Stimulated activated CD8-positive, alpha-beta memory T cell treated with anti-CD3 and anti-CD28 coated beads, Interleukin-4, amount 100 ng/mL, for 4 hours (primary cell): ENCODE results near the gene MEN1.

ENCODE experiments used
- DNase-seq, 2 donors: peaks; one replicate each; pipeline ENCODE4 v3.0.0-alpha.2; 2020; ENCODE audit warnings: low read depth in 2 of 2, low spot score in 1 of 2

Gene MEN1

GRCh38 chr11:64765851-64766665, 44.3 kb downstream of the MEN1 start:
- no peak for DNase-seq

DNA sequence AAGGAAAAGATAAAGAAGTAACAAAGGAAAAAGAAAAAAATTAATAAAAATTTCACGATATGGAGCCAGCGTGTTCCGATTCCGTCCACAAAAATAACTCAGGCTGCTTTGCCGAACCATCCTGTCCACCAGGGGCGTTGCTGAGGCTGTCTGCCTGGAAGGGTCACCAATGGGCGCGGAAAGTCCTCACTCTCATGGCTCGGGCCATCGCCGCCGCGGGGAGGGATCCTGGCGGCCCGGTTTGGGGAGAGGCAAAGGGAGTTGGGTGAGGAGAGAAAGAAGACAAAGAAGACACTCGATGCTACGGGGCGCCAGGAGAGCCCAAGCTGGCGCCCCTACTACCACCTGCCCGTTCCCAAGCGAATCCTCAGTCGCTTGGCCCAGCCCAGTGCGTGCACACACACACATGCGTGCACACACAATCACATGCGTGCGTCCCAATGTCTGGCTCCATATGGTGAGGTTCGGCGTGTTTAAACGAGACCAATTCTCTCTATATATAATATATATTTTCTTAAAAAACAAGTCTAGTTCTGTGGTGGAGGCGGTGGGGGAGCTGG, 45.0 kb downstream of the MEN1 start:
- no peak for DNase-seq

- no peak for DNase-seq
These were observed 45.6 kb downstream of the MEN1 start for GRCh38 chr11:64764753-64765152.

DNA sequence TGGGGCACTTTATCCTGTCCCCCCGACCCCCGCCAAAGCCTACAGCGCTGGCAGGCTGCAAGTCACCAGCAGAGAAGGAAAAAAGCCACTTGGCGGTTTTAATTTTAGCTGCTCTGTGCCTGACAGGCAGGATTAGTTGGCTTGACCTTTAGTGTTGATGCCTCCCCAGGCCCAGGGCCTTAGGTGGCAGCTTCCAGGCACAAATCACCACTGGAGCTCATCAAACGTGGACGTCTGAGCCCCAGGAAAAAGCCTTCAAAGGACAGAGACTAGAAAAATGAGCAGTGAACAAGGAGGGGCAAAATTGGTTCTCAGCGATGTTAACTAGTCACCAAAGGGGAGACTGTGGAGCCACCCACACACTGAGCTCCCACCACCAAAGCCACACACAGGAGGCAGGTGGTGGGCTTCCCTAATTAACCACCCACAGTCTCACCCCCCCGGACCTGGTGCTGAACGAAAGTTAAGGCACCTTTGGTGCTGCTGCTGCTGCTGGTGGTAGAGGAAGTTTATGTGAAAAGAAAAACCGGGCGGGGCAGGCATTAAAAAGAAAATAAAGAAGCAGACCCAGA, 46.2 kb downstream of the MEN1 start:
- peak; percentile 39 to 65 for DNase-seq

GRCh38 chr11:64763526-64764039, 46.8 kb downstream of the MEN1 start:
- no peak for DNase-seq

DNA sequence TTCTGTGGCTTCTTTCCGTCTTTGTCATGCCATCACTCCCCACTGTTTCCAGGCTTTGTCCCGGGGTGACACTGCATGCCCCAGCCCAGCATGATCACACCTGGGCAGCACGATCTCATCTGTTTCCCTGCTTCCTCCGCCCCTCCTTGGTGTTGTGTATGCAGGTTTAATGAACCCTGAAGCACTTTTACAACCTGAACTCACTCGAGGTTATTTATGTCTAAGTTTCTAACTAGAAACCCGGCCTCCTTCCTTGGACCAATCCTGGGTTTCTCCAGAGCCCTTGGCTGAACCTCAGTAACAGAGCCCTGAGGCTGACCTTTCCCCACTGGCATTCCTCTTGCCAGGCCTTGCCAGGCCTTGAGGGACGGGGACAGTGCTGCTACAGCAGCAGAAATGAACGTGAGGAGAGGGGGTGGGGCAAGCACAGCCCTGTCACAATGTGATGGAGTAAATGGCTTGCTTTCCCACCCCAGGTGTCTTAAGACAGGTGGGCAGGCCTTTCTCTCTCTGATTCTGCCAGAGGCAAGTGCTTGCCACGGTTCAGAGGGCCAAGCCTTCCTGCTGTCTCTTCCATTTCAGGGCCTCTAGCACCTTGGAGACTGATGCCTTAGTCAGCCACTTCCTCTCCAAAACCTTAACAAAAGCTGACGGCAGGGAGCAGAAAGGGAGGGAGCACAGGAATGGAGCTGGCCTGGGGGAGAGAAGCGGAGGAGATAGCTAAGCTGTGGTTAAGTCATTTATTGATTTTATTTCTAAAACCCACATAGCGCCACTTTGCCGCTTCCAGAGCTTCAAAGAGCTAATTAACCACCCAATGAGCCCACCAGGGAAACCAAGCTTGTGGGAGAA, 47.5 kb downstream of the MEN1 start:
- no peak for DNase-seq

- DNase-seq, result no peak
These were observed 48.1 kb downstream of the MEN1 start for GRCh38 chr11:64762277-64762673.

- no peak for DNase-seq
These were observed 49.5 kb downstream of the MEN1 start for GRCh38 chr11:64760759-64761420.

DNA sequence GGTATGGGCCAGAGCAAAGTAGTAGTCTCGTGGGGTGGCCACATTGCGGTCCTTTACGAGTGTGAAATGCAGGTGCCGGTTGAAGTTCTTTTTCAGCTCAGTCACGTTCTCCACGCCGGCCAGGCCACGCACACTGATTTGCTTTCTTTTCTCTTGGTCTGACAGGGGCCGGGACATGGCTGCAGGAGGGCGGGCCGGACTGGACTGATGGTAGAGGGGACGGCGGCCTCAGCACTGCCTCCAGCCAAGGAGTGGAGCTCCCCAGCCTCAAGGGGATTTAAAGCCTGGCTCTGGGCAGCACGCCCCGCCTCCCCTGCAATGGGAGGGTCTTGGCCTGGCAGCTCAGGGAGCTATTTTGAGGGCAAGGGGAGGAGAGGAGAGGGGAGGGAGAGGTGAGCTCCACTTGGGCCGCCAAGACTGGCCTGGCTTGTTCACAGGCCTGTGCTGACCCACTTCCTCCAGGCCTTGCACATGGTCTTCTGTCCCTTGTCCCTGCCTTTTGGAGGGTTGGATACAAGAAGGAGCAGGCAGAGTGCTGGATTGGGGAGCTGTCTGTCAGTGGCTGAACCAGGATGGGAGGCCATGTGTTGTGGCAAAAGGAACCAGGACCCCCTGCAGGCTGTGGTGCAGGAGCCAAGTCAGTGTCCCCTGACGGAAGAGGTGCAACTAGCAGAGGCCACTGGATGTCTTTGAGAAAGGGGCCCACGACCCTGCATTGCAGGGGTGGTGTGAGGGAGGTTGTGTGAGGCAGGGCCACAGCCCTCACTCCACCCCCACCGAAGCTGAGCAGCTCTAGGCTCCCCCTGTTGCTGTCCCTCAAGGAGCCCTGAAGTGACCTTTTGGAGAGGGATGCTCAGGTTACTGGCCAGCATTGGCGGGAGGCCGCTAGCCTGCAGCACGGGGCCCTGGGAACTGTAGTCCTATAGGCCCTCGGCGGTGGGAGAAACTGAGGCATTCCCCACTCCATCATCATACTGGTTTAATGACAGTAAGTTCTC, 50.3 kb downstream of the MEN1 start, which contains the start of gene PYGM:
PYGM (minus strand) TSS at position 253 of the 998 bp plus-strand sequence; CDS start at position 177, 76 bp downstream.
- DNase-seq, result no peak

GRCh38 chr11:64759131-64759721, 51.1 kb downstream of the MEN1 start:
- no peak for DNase-seq

GRCh38 chr11:64758330-64759079, 51.8 kb downstream of the MEN1 start:
- no peak for DNase-seq

DNA sequence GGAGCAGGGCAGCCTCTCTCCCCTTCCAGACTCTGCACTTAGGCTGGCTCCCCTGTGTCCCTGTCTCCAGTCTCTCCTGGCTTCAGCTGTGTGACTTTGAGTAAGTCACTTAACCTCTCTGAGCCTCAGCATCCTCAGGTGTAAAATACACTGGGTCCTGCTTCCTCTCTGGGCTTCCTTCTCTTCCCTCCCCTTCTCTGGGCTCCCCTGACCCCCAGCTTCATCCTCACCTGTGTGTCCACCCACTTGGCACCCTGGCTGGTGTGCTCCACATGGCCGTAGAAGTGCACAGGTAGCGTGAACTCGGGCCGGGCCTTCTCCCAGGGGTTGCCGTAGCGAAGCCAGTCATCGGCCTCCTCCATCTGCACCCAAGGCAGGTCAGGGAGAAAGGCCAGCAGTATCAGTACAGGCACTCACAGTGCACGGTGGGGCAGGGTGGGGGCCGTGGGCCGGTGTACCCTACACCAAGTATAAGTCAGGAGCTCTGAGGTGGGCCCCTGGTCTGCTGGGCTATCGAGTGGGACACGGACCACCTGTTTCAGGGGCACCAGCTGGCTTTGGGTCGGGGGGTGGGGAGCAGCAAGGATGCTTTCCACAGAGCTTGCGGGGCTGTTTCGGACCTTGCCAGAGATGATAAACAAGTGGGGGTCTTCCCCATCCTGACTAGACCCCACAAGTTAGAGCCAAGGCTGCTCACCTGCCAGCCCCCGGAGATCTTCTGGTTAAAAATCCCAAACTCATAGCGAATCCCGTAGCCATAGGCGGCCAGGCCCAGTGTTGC, 52.6 kb downstream of the MEN1 start:
- no peak for DNase-seq

DNA sequence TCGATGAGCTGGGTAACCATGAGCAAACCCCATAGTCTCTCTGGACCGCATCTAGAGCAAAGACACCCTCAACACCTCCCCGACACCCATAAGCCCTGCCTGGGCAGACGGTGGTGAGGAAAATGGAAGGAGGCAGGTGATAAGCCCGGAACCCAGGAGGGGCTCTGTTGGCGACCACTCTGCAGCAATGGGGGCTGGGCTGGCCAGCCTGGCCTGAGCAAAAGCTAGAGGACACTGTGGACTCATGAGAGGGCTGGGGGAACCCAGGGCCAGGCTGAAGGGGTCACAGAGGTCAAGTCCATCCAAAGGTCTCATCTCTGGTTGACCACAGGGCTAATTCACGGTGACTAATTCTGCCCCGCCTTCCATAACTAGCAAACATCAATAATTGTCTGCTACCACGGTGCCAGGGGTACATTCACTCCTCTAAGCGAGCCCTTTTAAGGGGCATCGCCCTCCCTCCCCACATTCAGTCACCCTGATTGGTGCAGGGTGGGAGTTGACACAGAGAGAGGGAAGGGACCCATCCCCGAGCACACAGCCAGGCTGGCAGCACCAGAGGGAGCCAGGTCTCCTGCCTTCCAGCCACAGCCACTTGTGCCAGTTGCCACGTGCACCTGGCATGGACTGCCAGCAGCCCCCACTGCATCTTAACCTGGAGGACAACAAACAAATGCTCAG, 54.5 kb downstream of the MEN1 start:
- no peak for DNase-seq

- DNase-seq, result no peak
These were observed 55.3 kb downstream of the MEN1 start for GRCh38 chr11:64754919-64755662.

GRCh38 chr11:64754124-64754918, 56.0 kb downstream of the MEN1 start:
- no peak for DNase-seq
